Adipocyte (in vitro differentiated cells): ENCODE data around the gene PLEKHM3.
"Not testable (repeated sequence)": the region's sequence is repeated elsewhere in the genome, so short reads cannot be mapped to it uniquely, and the experiment has no call there.

Experiments
- DNase-seq: peaks from one replicate; pipeline ENCODE4 v3.0.0-alpha.2; 2015; ENCODE audit warnings: low read depth
- H3K27me3 ChIP-seq: replicated peaks from 2 replicates; pipeline ENCODE4 v1.7.0; 2013; ENCODE audit warnings: mild to moderate bottlenecking, low read length, moderate library complexity; ENCODE audit not compliant: control insufficient read depth, insufficient read depth
- H3K36me3 ChIP-seq: 2 replicates; pipeline ENCODE4 v1.7.0; 2013; ENCODE audit warnings: low read length, mild to moderate bottlenecking, moderate library complexity; ENCODE audit not compliant: control insufficient read depth, insufficient read depth, severe bottlenecking
- H3K4me1 ChIP-seq: 2 replicates; pipeline ENCODE4 v1.7.0; 2013; ENCODE audit warnings: mild to moderate bottlenecking, low read length, moderate library complexity; ENCODE audit not compliant: control insufficient read depth, insufficient read depth
- H3K4me3 ChIP-seq: 2 replicates; pipeline ENCODE4 v1.7.0; 2013; ENCODE audit warnings: mild to moderate bottlenecking, low read length, moderate library complexity
- H3K9ac ChIP-seq: 2 replicates; pipeline ENCODE4 v1.7.0; 2013; ENCODE audit warnings: mild to moderate bottlenecking, low read length, moderate library complexity
- H3K9me3 ChIP-seq: 2 replicates; pipeline ENCODE4 v1.7.0; 2013; ENCODE audit warnings: mild to moderate bottlenecking, low read length, moderate library complexity; ENCODE audit not compliant: control insufficient read depth

The PLEKHM3 gene

DNA sequence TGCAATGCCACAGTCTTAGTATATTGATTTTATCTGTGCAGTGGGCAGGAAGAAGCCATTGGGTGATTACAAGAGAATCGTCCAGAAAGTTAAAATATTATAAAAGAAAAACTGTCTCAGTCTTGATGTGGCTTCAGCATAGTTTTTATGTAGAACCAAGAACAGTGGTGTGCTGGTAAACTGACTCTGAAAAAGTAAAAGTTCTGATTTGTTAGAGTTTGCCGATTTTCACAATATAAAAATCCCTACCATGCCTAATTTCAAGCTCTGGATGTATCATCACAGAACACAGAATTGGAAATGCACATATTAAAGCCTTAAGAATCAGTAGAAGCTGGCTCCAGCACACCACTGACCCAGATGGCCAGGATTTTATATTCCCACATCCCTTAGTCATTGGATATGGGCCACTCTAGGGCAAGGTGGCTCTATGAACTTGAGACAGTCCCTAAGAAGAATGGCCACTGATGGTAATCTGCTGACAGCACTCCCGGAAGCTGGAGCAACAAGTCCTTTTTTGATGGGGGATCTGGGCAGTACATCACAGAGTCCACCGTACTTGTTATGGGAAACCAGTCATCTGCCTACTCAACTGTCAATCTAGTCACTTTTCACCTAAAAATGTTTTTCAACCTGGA lies 9.3 kb upstream of the PLEKHM3 start:
- no peaks in the 10 kb centered on the region for H3K27me3 ChIP-seq
- no peak for DNase-seq
- H3K4me1 ChIP-seq: peaks cover 16% of the 10 kb centered on the region
- H3K9ac ChIP-seq: no peak overlapping the region
- H3K4me3 ChIP-seq: no peak overlapping the region
- H3K36me3 ChIP-seq: no peaks in the 10 kb centered on the region
- no peaks in the 10 kb centered on the region for H3K9me3 ChIP-seq

DNA sequence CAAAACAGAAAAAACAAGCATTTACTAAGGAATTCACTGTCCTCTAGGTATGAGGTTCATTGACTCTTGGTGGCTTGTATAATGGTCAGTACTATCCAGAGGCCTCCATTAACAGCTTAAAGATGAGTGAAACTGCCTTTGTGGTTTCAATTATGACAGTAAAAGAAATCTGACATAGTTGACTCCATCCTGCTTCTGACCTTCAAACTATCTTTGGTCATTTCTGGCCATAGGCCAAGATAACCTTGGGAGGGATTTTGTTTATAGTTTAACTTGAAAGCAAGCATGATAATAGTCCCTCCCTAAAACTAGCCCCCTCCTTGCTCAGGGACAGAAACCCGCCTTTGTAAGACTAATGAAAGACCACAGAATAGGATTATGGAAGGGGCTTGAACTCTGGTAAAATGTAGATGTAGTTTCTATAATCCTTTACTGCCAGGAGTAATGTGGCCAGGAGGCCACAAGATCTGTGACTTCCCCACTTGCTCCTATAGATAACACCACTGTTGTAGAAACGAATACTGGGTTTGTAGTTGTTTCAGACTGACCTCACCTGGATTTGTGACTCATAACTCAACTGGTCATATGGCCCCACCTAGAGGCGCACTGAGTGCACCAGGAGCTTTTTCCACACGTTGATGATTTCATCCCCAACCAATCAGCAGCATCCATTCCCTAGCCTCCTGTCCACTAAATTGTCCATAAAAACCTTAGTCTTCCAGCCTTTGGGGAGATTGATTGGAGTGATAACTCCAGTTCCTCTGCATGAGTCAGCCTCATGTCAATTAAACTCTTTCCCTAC lies 8.6 kb upstream of the PLEKHM3 start:
- H3K9ac ChIP-seq: no peak overlapping the region
- peaks cover 16% of the 10 kb centered on the region for H3K4me1 ChIP-seq
- no peaks in the 10 kb centered on the region for H3K9me3 ChIP-seq
- no peaks in the 10 kb centered on the region for H3K27me3 ChIP-seq
- no peak overlapping the region for H3K4me3 ChIP-seq
- DNase-seq: peak; percentile 28
- no peaks in the 10 kb centered on the region for H3K36me3 ChIP-seq

DNA sequence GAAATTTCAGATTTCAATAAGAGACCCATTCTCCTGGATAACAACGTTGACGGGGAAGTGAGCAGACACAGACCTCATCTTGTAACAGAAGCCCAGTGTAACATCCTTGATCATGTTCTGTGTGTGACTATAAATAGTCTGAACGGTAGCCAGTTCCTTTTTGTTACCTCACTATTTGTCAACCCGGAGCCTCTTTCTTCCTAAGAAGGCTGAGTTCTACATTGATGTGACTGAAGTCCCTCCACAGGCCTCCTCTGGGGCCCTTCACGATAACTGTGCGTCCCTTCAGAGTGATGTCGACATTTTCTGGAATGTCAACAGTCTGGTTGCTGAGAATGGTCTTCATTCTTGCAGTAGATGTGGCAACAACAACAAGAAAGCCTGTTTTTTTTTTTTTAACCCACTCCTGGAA lies 6.3 kb upstream of the PLEKHM3 start:
- Histone ChIP-seq H3K36me3 (no peaks in the 10 kb centered on the region), H3K9me3 (no peaks in the 10 kb centered on the region), H3K4me3 (no peak overlapping the region), H3K4me1 (peaks cover 16% of the 10 kb centered on the region), H3K27me3 (no peaks in the 10 kb centered on the region), H3K9ac (no peak overlapping the region)
- peak; percentile 81 for DNase-seq

DNA sequence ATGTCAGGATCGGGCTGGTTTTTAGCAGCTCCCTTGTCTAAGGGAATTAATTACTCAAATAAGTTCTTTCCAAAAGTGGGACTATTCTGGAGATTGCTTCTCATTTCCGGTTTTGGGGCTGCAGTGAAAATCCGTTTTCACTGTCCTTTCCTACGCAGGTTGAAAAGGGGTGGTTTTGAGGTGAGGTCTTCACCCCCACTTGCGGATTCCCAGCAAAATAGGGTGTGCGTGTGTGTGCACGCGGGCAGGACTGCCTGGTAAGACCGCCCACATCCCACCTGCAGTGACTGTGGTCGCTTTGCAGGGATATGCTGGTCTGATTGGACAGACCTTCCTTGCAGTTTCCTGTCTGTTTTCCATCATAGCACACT lies 472 bp upstream of the PLEKHM3 start:
- H3K27me3 ChIP-seq: no peaks in the 10 kb centered on the region
- H3K36me3 ChIP-seq: no peaks in the 10 kb centered on the region
- DNase-seq: no peak
- H3K9me3 ChIP-seq: no peaks in the 10 kb centered on the region
- peak overlapping the region; percentile 92 for H3K9ac ChIP-seq
- peaks cover 13% of the 10 kb centered on the region for H3K4me1 ChIP-seq
- H3K4me3 ChIP-seq: peak overlapping the region; percentile 92

DNA sequence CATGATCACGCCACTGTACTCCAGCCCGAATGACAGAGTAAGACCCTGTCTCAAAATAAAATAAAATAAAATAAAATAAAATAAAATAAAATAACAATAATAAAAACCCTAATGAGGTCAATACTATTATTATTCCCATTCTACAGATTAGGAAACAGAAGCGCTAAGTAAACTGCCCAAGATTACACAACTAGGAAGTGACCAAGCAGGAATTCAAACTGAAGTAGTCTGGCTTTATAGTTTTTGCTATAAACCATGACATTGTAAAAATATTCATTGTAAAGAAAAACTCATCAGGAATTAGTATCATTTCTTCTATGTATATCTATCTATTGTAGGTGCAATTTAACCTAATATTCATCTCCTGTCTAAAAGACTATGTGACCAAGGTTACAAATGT lies 1.2 kb downstream of the PLEKHM3 start:
- no peaks in the 10 kb centered on the region for H3K36me3 ChIP-seq
- H3K4me1 ChIP-seq: peaks cover 13% of the 10 kb centered on the region
- DNase-seq: no peak
- H3K27me3 ChIP-seq: no peaks in the 10 kb centered on the region
- H3K9ac ChIP-seq: peak overlapping the region; percentile 92
- H3K9me3 ChIP-seq: no peaks in the 10 kb centered on the region
- peak overlapping the region; percentile 92 for H3K4me3 ChIP-seq

DNA sequence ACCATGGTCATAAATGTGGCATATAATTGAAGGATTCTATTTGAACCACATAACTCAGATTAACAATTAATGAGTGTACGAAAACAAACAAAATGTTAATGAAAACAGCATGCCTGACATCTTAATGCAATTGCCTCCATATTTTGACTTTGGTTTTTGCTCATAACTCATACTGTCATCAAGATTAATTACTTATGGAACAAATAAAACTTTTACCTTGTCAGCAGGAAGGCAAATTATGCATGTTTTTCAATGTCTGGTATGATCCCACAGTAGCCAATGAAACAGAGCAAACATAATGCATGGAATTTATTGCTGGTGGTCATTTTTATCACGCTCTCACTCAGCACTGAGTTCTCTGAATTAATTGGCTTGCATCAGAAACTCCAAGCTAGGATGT lies 5.1 kb downstream of the PLEKHM3 start:
- H3K9ac ChIP-seq: no peak overlapping the region
- H3K27me3 ChIP-seq: no peaks in the 10 kb centered on the region
- DNase-seq: no peak
- no peaks in the 10 kb centered on the region for H3K36me3 ChIP-seq
- peaks cover 11% of the 10 kb centered on the region for H3K4me1 ChIP-seq
- no peaks in the 10 kb centered on the region for H3K9me3 ChIP-seq
- H3K4me3 ChIP-seq: no peak overlapping the region

DNA sequence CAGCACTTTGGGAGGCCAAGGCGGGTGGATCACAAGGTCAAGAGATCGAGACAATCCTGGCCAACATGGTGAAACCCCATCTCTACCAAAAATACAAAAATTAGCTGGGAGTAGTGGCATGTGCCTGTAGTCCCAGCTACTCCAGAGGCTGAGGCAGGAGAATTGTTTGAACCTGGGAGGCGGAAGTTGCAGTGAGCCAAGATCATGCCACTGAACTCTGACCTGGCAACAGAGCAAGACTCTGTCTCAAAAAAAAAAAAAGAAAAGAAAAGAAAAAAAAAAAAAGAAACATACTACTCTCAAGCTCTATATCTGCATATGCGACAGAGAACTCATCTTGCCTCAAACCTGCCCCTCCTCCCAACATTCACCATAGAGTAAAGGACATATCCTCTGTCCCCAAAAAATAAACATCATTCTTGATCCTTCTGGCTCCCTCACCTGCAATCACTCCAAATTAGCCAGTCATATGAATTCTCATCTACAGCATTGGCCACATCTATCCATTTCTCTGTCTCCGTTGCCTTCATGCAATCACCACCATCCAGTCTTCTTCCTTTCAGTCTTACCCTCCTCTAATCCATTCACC lies 7.1 kb downstream of the PLEKHM3 start:
- H3K4me1 ChIP-seq: peaks cover 13% of the 10 kb centered on the region
- not testable (repeated sequence) for H3K4me3 ChIP-seq, H3K27me3 ChIP-seq, DNase-seq, H3K9me3 ChIP-seq, H3K9ac ChIP-seq, H3K36me3 ChIP-seq

DNA sequence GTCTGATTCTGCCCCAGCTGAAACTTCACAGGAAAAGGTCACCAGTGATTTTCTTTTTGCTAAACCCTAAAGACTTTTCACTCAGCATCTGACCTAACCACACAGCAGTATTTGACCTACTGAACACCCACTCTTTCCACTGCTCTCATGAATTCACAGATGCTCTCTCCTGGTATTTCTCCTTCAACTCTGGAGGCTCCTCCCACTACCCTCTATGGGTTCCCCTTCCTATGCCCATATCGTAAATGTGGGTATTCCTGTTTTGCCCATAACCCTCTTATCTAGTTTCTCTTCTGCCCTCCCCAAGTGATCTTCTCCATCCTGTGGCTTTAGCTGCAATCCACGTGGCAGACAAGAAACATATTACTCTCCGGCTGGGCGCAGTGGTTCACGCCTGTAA lies 7.6 kb downstream of the PLEKHM3 start:
- no peaks in the 10 kb centered on the region for H3K27me3 ChIP-seq

DNA sequence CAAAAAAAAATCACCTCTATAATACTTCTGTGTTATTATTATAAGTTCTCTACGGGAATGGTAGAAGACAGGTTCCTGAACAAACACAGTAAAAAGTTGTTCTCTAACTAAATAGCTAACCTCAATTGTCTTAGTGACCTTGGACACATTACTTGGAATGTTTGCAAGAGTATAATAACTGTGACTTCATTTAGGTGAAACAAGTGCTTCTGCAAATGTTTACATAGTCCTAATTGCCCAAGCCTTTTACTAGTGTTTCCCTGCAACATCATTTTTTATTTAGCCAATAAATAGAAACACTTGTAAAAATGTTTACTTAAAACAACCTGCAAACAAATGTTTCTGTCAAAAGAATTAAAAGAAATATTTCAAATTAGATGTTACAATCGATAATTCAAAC lies 9.9 kb downstream of the PLEKHM3 start:
- Histone ChIP-seq H3K27me3 (no peaks in the 10 kb centered on the region), H3K9ac (no peak overlapping the region), H3K4me3 (no peak overlapping the region), H3K9me3 (no peaks in the 10 kb centered on the region), H3K36me3 (no peaks in the 10 kb centered on the region), H3K4me1 (peaks cover 23% of the 10 kb centered on the region)
- DNase-seq: no peak

More for the DNA sequence above, 7.6 kb downstream of the PLEKHM3 start:
- H3K9me3 ChIP-seq: no peaks in the 10 kb centered on the region
- no peaks in the 10 kb centered on the region for H3K36me3 ChIP-seq
- H3K4me3 ChIP-seq: no peak overlapping the region
- peaks cover 16% of the 10 kb centered on the region for H3K4me1 ChIP-seq
- no peak for DNase-seq
- no peak overlapping the region for H3K9ac ChIP-seq

DNA sequence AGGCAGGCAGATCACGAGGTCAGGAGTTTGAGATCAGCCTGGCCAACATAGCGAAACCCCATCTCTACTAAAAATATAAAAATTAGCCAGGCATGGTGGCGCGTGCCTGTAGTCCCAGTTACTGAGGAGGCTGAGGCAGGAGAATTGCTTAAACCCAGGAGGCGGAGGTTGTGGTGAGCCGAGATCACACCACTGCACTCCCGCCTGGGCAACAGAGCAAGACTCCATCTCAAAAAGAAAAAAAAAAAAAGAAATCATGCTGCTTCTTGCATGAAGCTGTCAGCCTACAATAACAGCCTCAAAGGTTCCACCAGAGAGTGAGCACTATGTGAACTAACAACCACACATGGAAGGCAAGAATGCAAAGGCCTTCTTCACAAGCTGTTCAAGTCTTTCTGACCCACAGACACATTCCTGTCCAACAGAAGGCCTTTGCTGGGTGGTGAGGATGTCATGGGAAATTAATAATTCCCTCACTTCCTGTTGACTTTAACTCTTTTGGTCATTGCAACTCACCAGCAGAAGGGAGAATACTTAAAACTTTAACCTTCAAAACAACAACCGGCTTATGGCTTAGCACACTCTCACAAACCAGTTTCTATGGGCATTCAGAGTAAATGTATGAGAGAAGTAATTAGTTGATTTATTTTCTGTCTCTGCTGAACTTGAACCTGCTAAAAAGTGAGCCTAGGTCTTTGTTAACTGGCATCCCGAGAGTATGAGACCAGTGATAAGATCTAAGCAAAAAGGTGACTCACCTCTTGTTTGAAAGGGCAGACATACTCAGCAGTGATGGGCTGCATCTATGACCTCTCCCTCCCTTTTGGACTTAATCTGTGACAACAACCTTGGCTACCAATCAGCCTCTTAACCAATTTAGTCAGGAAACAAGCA lies 11.8 kb downstream of the PLEKHM3 start:
- Histone ChIP-seq H3K9ac (no peak overlapping the region), H3K36me3 (no peaks in the 10 kb centered on the region), H3K27me3 (no peaks in the 10 kb centered on the region), H3K9me3 (no peaks in the 10 kb centered on the region), H3K4me3 (no peak overlapping the region), H3K4me1 (peaks cover 29% of the 10 kb centered on the region)
- no peak for DNase-seq

DNA sequence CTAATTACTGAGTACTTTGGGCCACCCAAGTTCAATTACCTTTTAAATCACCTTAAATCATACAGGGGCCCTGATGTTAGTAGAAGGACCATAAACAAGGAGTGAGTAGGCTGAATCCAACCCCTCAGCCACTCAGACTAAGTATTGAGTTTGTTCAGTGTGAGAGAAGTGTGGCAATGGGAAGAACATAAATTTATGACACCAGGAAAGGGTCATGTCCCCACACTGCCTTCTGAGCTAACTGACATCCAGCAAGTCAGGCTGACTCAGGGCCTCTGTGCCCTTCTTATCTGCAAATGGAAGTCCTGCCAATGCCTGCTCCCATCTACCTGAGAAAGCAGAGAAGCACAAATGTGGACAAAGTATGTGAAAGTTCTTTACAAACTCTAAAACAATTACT lies 12.9 kb downstream of the PLEKHM3 start:
- Histone ChIP-seq H3K9me3 (no peaks in the 10 kb centered on the region), H3K36me3 (no peaks in the 10 kb centered on the region), H3K4me3 (no peak overlapping the region), H3K4me1 (peaks cover 29% of the 10 kb centered on the region), H3K9ac (no peak overlapping the region), H3K27me3 (no peaks in the 10 kb centered on the region)
- DNase-seq: no peak
